GM18499 (cell line): Measurements from ENCODE around the gene HOXA7.

Experiments
- ATAC-seq: cut with Tn5 transposase; IDR thresholded peaks from one replicate; pipeline ENCODE4 v1.9.1; 2021; ENCODE audit warnings: moderate number of reproducible peaks; ENCODE audit not compliant: insufficient read depth, unreplicated experiment

HOXA7 gene

DNA sequence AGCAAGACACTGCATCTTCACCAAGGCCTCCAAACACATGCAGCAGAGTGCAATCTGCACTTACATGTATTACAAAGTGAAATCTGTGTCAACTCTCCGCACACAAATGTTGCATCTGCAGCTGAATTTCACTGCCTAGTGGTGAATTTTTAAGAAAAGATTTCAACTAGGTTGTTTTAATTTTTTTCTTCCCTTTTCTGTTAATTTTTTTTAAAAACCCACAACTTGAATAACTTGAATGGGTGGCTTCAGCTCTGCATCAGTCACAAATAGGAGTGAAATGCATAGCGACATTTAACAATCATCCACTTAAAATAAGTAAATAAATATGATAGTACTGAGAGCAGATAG lies 37.5 kb upstream of the HOXA7 start:
- ATAC-seq, result no peak

DNA sequence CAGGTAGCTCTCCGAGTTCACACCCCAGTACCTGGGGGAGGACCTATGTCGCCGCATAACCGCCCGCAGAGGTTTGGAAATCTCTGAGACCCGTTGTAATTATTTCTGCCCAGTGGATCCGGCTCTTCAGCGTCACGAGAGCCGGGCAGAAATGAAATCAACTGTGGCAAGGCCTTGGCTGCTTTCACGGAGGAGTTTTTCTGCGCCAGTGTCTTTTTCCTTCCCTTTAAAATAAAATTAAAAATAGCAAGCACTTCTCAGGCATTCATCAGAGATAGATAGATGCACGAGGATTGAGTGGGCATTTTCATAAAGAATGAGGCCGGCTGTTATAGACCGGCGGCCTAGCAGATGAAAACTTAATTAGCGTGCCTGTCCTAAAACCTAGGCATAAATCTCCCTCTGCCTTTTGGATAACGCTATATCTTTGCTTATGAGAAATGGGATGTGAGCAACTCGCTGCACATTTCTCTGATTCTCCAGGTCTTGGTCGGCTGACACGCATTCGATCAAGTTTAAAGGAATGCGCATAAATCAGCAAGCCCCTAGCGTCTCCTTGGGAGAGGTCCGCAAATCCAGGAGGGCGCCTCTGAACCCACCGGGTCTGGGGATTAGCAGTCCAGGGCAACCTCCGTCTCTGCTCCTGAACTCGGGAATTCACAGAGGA lies 37.0 kb upstream of the HOXA7 start:
- no peak for ATAC-seq

DNA sequence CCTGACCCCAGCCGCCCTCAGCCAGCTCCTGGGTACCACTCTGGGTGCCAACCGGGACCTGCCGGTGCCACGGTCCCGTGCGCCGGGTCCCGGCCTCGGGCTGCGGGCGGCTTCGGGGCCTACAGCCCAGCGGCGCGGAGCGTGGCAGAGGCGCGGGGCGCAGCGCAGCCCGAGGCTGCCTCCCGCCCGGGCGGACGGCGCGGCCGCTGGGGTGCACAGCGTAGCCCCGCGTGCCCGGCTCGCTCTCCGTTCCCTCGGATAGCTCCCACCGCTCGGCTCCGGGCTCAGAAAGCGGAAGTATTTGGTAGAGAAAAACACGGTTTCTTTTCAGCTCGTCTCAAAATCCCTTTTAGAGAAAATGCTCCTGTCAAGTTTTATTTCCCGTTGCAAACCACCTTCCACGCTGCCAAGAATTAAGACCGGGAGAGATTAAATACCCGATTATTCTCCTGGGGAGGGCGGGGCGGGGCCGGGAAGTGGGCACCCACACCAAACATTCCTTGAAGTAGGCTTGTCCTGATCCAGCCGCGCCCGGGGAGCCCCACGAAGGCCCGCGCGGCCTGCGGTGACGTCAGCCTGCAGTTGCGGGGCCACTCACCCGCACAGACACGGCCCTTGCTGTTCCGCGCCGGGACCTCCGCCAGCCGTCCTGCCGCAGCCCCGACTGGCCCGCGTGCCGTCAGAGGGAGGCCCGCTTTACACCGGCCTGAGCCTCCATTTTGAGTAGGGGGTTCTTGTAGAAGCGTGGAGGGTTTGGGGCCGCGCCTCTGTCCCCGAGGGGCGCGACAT lies 36.3 kb upstream of the HOXA7 start:
- ATAC-seq, result no peak

DNA sequence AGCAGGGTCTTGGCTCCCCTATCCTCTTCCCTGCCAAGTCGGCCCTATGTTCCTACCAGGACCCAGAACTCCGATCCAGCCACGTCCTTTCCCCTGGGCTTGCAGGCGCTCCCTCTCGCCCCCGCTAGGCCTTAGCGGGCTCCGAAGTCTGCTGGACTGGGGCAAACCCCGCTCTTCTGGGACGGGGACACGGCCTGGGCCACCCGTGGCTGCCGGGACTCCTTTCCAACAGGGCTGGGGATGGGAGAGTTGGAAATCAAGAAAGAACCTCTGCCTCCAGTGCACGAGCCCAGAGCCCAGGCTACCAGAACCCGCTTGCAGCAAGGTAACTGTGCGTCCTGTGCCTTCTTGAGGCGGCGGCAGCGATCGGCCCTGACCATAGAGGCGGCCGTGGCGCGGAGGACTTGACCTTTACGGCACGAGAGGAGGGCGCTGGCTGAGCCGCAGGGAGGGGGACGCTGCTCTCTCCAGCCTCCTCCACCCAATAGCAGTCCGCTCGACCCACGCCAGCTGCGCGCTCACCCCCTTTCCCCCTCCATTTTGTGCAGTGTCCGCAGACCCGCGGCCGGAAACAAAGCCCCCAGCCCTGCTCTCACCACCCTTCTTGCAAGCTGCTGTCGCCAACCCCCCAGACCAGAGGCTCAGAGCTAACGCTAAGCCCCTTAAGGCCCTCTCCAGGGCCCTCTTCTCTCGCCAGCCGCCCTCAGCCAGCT lies 35.5 kb upstream of the HOXA7 start:
- no peak for ATAC-seq

DNA sequence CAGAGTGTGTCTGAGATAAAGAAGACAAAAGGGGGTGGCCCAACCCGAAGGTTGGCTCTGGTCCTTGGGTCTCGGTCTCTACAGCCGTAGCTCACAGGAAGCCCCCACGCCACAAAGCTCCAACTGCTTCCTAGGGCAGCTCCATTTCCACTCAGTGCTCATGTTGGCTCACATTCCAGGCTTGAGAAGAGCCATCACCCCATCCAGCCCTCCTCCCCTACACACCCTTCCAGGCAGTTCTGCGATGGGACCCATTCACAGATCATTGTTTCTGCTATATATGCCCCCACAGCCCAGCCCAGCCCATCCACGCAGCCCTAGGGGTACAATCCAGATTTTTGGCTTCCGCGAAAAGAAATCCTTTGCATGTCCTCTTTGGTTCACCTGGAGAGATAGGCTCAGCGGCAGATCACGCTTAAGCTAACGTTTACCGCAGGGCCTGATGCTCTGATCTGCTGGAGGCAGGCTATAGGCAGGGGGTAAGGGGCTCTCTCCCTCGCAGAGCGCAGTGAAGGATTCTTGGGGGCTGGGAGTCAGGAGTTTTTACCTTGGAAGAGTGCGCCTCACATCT lies 34.8 kb upstream of the HOXA7 start:
- no peak for ATAC-seq

DNA sequence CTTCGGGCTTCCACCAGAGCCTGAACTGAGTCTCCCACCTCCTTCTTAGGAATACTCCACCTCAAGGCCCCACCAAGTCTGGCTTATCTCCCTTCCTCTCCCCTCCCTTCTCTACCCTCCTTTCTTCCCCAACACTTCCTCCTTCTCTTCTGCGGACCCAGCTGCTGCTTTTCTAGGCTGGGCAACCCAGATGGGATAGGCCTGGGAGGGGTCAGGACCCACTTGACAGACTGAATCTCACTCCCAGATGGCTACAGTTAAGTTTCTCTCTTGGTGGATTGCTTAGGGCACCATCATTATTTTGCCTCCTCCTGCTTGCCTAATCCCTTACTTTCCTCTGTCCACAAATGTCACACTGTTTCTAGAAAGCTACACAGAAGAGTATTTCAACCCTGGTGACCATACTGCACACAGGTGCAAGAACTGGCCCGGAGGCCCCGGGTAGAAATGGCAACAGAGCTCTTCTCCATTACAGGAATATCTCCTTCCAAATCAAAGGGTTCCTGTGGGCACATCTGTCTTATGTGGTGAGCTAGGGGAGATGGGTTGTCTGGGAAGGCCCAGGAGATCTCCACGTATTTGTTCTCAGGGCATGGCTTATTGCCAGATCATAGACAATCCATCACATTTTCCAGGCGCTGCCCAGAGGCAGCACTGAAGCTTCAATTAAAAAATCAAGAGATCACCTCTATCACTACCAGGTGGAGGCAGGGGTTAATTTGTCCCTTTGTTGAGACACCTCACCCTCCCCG lies 33.7 kb upstream of the HOXA7 start:
- ATAC-seq, result no peak

DNA sequence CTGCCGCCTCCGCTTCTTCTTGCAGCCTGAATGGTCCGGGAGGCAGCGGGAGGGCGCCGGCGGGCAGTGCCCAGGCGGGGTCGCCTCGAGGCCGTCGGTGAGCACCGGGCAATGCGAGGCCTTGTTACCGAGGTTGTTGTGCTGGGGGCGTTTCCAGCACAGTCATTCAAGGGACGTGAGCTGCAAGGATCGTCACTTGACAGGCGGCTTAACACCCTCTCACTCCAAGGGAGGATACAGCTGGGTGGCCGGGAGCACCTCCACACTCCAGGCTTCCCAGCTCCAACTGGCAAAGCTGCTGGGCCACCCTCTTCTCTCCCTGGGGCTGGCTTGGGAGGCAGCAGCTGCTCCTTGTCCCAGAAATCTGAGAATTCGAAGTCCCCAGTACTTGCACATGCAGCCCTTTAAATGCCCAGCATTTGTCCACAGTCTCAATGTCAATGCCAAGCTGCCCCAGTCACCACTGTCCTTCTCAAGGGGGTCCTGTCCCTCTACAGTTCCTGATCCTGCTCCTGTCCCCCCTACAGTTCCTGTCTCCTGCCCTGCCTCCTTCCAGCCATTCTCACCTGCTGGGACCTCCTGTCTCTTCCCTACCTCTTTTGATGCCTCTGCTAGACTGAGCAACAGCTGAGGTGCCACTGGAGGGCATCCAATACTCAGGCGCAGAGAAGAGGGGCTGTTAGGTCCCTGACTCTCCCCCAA lies 33.0 kb upstream of the HOXA7 start:
- ATAC-seq, result no peak

DNA sequence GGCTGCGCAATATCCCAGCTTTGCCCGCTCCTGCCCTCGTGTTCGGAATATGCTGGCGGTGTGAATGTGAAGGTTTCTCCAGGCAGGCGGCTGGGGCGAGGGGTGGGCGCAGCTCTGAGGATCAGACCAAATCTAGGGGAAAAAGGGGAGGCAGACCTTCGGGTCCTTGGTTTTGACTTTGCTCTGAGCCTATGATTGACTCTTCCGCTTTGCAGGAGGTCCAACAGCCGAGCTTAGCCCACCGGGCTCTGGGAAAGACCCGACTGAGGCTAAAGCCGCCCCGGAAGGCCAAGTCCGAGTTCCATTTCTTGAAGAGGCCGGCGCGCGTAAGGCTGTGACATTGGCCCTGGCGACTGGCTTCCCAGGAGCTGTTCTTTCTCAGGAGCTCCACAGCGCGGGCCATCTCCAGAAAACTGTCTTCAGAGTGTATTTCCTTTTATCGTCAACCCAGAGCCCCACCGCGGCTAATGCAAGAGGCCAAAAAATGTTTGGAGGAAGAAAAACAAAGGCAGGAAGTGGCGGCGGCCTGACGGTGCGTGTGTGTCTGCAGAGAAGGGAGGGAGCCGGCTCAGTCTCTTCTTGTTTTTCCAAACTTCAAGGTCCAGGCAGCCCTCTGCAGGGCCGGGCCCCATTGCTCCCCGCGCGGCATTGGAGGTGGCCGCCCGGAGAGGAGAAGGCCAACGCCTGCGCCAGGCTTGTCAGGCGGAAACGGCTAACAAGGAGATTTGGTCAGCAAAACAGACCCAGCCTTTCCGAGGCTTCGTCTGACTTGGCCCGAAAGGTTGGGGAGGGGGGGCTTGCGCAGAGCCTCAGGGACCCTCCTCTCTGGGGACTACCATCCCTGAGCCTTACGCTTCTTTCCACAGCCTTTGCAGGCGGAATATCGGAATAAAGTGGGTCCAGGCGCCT lies 32.2 kb upstream of the HOXA7 start:
- ATAC-seq, result no peak

DNA sequence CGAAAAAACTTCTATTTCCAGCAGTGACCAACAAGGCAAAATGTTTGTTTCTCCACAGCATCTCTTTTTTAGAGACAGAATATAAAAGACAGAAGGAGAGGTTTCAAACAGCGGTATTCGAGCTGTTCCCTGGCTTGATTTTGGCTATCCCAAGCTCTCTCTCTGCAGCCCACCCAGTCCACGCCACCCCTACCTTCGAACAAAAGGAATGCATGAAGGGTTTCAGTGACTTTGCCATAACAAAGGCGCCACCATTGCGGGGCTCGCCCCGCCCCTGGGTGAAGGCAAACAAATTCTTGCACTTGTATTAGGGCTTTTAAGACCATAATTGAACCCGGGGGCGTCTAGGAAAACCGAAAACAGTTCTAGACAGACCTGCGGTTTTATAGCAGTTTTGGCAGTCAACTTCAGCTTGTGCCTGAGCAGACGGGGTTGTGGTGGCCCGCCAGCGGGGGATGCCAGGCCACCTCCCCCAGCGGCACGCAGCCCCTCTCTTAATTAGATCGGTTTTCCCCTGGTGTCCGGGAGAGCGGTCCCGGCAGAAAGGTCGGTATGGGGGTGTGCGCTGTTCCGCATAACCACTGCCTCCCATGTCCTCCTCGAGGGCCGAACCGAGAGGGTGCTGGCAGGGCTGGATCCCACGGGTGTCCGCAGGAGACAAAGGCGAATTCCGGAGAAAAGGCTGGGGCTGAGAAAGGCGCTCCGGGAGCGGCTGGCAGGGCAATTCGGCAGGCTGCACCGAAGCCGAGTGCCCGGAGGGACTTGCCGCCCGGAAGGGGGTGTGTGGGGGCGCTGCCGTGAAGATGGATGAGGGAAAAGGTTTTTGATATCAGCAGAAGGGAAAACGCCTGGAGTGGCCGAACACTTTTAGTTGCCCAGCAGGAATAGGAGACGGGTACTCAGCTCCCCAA lies 31.3 kb upstream of the HOXA7 start:
- no peak for ATAC-seq

DNA sequence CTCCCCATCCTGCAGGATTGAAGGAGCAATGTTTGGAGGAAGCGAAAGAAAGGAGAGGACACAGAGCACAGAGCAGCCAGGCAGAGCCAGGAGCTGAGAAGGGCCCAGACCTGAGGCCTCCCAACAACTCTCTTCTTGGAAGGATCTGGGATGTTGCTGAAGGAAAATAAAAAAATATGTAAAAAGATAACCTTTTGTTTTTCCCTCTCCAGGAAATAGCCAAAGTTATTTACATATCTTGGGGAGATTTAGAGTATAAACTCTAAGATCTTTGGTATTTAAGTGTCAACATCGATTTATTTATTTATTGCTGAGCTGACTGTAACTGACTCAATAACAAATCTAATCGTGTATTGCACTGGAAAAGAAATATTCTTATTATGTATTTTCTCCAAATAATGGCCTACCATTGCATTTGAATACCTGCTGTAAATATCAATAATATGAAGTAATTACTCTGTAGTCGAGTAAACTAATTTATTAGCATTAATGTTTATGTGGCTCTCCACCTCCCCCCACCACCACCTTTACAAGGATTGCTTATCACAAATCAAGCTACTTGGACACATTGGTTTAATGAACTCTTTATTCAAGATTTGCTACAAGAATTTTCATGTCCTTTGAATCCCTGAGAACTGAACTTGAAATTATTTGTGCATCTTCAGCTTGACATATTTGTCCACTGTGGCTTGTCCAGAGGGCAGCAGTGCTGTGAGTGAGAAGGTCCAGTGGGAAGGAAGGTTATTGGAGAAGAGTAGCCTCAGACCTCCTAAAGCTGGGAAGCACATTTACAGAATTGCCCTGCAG lies 30.4 kb upstream of the HOXA7 start:
- no peak for ATAC-seq

DNA sequence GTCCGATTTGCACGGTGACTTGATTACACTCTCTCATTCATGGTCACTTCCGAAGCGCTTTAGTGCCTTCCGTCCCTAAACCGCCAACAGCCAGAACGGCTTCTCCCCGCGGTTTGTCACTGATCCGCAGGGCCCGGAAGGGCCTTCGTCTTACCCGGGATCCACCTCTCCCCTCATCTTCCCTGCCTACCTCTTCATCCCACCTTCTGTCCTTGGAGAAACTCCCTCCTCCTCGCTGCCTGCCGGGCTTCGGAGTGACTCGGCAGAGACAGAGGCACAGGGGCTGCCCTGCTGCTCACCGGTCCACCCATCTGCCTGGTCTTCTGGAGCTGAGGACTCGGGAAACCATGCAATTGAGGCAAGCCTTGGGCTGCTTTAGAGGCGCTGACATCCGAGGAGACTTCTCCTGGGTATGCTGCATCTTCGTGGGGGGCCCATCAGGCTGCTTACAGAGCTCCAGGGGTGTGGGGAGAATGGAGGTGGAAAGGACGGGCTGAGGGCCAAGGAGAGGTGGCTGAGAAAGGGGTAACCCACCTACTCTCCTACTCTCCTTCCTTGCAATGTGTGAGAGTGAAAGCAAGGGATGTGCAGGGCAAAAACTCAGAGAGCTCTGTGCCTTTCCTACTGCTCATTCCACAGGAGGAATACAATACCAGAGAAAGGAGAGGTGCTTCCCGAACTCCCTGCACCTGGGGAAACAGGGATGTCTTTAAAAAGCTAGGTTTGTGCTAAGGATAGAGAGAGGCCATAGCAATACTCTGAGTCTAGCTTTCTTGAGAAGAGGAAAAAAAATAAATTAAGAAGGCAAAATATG lies 29.6 kb upstream of the HOXA7 start:
- no peak for ATAC-seq

DNA sequence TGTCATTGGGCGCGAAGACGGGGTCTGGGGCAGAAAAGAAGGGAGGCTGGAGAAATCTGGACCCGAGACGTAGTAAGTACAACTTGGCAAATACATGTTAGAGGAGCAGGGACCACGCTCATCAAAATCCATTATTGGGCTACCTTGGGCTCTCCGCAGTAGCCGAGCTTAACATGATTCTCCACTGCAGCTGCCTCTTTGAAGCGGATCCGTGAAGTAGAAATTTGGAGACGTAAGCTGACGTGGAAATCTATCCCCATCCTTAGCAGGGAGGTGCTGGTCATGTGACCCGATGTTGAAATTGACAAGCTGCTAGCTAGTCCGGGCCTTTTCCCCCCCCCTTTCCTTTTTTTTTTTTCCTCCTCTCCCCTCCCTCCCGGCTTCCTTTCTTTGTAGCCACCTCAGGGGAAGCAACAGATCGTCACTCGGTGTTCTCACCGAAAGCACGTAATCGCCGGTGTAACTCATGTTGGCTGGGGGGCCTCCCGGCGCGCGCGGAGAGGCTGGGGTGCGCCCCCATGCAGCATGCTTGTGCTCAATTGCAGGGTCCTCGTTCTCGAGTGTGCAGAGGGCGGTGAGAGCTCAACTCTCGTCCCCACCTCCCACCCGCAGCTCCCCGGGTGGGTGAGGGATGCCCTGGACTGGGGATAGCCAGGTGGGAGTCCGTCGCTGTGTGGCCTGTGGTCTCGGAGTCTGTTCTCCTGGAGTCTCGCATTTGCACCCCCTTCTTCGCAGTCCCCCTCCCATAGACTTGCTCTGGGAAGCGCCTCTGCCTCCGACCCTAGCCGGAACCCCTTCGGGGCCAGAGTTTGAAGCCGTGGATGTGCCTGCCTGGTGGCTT lies 28.8 kb upstream of the HOXA7 start, which contains the start of gene HOXA11:
Gene HOXA11, minus strand, starts transcription at position 220 of the 841 bp plus-strand sequence. Its CDS starts 88 bp downstream, at position 132.
- no peak for ATAC-seq

DNA sequence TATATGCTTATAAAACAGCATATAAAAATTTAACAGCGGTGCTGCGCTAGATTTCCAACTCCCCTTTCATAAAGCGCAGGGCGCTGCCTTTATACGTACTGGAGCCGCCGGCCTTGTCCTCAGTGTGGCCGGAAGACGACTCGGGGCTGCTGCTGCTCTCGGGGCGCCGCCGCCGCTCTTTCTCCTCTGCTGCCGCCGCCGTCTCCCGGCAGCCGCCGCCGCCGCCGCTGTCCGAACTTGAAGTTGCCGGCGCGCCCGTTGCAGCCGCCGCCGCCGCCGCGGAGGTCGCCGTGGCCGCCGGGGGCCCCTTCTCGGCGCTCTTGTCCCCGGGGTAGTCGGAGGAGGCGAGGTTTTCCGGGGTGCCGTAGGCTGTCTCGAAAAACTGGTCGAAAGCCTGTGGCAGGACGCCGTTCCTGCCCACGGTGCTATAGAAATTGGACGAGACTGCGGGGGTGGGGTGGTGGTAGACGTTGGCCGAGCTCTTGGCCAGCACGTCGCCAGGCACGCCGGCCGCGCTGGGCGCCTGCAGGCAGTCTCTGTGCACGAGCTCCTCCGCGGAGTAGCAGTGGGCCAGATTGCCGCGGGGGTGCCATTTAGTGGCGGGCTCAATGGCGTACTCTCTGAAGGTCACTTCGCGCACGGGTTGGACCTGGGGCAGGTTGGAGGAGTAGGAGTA lies 28.0 kb upstream of the HOXA7 start:
- ATAC-seq, result no peak

DNA sequence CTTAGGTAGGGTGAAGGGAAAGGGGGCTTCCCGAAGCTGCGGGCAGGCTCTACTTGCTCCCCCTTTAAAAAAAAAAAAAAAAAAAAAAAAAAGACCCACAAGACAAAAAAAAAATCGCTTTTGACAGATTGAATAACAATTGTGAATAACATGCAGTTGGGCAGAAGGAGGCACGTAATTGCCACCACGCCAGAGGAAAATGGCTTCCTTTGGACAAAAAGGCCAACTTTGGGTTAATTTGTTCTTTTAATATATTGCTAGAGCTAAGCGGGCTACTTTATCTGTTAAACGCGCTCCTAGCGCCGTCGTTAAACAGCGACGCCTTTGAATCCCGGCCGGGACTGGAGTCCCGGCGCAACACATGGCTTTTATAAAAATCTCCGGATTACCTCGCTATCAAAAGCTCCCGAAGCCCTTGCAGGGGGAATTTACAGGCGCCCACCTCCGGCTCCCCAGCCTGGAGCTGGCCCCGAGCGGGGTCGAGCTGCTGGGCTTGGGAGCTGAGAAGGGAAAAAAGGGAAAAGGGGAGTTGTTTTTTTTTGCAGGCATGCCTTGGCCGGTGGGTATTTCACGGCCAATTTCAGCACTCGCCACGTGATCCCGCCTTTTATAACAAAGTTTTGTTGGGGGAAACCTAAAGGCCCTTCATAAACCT lies 27.3 kb upstream of the HOXA7 start:
- no peak for ATAC-seq
